Neuron (in vitro differentiated cells): ENCODE data around the gene ITLN1.
"Not testable (repeated sequence)": the region's sequence is repeated elsewhere in the genome, so short reads cannot be mapped to it uniquely, and the experiment has no call there.

Experiments used
- H2AFZ ChIP-seq: one replicate; pipeline ENCODE4 v1.6.1; 2013; ENCODE audit warnings: low read depth, mild to moderate bottlenecking, inconsistent platforms, low read length, moderate library complexity
- H3K27me3 ChIP-seq: one replicate; pipeline ENCODE4 v1.6.1; 2013; ENCODE audit warnings: low read length; ENCODE audit not compliant: insufficient read depth
- H3K36me3 ChIP-seq: one replicate; pipeline ENCODE4 v1.6.1; 2013; ENCODE audit warnings: low read length; ENCODE audit not compliant: insufficient read depth
- H3K4me1 ChIP-seq: one replicate; pipeline ENCODE4 v1.6.1; 2013; ENCODE audit warnings: low read length; ENCODE audit not compliant: insufficient read depth
- H3K4me3 ChIP-seq: 2 replicates; pipeline ENCODE4 v1.5.1; 2013; ENCODE audit warnings: mild to moderate bottlenecking, low read length, moderate library complexity
- H3K9me3 ChIP-seq: one replicate; pipeline ENCODE4 v1.6.1; 2013; ENCODE audit warnings: low read length

Gene ITLN1

DNA sequence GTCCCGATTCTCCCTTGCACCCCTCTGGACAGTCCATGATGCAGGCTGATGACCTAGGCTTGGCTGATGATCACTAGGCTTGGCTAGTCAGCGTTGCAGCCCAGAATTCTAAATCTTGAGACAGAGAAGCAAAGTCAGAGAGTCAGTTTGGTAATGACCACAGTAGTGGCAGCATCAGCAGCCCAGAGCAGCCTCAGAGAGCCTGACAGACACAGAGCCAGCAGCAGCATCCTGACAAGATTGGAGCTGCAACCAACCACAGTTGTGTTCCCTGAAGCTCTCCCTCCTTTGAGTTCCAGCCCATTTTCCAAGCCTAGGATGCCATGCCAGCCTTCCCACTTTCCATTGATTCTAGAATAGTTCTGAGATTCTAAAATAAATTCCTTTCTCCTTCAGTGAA is 16.8 kb upstream of the ITLN1 start:
- Histone ChIP-seq H3K27me3 (no peaks in the 10 kb centered on the region), H2AFZ (no peak overlapping the region), H3K4me3 (no peak overlapping the region), H3K36me3 (no peaks in the 10 kb centered on the region), H3K4me1 (no peaks in the 10 kb centered on the region), H3K9me3 (no peaks in the 10 kb centered on the region)

DNA sequence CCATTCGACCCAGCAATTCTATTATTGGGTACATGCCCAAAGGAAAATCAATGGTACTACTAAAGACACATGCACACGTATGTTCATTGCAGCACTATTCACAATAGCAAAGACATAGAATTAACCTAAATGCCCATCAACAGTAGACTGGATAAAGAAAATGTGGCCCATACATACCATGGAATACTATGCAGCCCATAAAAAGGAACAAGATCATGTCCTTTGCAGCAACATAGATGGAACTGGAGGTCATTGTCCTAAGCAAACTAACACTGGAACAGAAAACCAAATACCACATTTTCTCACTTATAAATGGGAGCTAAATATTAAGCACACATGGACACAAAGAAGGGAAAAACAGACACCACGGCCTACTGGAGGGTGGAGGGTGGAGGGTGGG is 15.7 kb upstream of the ITLN1 start:
- not testable (repeated sequence) for H3K4me3 ChIP-seq, H2AFZ ChIP-seq, H3K36me3 ChIP-seq, H3K9me3 ChIP-seq, H3K4me1 ChIP-seq, H3K27me3 ChIP-seq

DNA sequence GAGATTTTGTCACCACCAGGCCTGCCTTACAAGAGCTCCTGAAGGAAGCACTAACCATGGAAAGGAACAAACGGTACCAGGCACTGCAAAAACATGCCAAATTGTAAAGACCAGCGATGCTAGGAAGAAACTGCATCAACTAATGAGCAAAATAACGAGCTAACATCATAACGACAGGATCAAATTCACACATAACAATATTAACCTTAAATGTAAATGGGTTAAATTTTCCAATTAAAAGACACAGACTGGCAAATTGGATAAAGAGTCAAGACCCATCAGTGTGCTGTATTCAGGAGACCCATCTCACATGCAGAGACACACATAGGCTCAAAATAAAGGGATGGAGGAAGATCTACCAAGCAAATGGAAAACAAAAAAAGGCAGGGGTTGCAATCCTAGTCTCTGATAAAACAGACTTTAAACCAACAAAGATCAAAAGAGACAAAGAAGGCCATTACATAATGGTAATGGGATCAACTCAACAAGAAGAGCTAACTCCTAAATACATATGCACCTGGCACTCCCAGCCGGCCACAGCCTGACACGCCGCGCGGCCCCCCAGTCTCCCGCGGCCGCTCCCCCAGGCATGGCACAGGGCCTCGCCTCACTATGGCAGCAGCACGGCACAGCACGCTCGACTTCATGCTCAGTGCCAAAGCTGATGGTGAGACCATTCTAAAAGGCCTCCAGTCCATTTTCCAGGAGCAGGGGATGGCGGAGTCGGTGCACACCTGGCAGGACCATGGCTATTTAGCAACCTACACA is 9.6 kb upstream of the ITLN1 start:
- H3K27me3 ChIP-seq, H3K36me3 ChIP-seq, H3K9me3 ChIP-seq, H3K4me1 ChIP-seq, H2AFZ ChIP-seq, H3K4me3 ChIP-seq: not testable (repeated sequence)

DNA sequence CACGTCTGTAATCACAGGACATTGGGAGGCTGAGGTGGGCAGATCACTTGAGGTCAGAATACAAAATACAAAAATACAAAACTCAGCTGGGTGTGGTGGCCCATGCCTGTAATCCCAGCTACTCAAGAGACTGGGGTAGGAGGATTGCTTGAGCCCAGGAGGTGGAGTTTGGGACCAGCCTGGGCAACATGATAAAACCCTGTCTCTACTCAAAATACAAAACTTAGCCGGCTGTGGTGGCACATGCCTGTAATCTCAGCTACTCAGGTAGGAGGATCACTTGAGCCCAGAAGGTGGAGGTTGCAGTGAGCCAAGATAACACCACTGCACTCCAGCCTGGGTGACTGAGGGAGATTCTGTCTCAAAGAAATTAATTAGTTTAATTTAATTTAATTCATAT is 6.5 kb upstream of the ITLN1 start:
- Histone ChIP-seq H3K9me3 (no peaks in the 10 kb centered on the region), H3K36me3 (no peaks in the 10 kb centered on the region), H2AFZ (no peak overlapping the region), H3K4me1 (no peaks in the 10 kb centered on the region), H3K4me3 (no peak overlapping the region), H3K27me3 (no peaks in the 10 kb centered on the region)

DNA sequence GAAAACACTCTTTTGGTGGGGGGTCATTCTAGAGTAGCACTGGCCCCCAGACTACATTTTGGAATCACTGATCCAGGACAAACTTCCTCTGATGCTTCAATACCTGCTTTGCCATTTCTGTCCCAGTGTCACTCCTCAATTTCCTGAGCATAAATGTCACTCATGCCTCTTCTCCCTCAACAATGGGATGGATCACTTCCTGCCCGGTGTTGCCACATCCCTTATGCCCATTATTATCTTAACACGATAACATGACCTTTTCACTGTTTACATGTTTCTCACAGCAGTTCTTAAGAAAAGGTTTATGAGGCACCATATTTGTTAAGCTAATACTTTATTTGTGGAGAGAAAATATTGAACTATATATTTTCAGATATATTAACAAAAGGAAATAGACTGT is 3.9 kb upstream of the ITLN1 start:
- Histone ChIP-seq H3K4me3 (no peak overlapping the region), H3K9me3 (no peaks in the 10 kb centered on the region)

DNA sequence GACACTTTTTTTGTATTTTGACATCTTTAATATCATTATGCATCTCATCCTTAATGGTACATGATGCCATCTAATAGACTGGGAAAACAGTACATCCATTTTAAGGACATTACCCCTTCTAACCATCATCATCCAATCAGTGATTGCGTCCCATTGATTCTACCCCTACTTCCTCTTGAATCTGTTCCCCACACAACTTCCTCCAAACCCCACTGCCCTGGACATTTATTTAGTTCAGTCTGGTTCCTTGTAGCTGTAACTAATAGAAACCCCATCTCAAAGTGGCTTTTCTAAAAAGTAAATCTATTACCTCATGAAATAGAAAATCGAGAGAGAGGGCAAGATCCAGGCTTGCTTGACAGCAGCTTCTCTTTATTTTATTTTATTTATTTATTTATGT is 2.1 kb upstream of the ITLN1 start:
- Histone ChIP-seq H3K36me3 (no peaks in the 10 kb centered on the region), H3K9me3 (no peaks in the 10 kb centered on the region), H3K27me3 (no peaks in the 10 kb centered on the region), H2AFZ (no peak overlapping the region), H3K4me3 (no peak overlapping the region), H3K4me1 (no peaks in the 10 kb centered on the region)

More for the DNA sequence above, 3.9 kb upstream of the ITLN1 start:
- Histone ChIP-seq H3K36me3 (no peaks in the 10 kb centered on the region), H3K27me3 (no peaks in the 10 kb centered on the region), H2AFZ (no peak overlapping the region), H3K4me1 (no peaks in the 10 kb centered on the region)

DNA sequence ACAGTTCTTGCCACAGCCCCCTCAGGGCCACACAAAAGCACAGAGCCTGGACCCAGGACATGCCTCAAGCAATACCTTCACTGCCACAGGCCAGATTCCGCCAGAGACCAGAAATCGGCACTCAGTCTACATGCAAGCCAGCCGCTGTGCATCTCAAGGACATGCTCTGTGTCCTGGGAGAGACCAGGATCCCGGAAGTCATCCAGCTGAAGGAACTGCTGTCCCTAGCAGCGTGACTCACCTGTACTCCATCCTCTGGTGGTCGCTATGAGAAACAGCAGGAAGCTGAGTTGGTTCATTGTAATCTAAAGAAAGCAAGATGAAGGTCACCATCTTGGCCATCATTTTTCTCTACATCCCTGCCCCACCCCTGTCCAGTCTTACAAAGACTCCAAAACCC is 401 bp downstream of the ITLN1 start:
- Histone ChIP-seq H3K36me3 (no peaks in the 10 kb centered on the region), H3K27me3 (no peaks in the 10 kb centered on the region), H3K4me1 (no peaks in the 10 kb centered on the region), H3K4me3 (no peak overlapping the region), H3K9me3 (no peaks in the 10 kb centered on the region), H2AFZ (no peak overlapping the region)

DNA sequence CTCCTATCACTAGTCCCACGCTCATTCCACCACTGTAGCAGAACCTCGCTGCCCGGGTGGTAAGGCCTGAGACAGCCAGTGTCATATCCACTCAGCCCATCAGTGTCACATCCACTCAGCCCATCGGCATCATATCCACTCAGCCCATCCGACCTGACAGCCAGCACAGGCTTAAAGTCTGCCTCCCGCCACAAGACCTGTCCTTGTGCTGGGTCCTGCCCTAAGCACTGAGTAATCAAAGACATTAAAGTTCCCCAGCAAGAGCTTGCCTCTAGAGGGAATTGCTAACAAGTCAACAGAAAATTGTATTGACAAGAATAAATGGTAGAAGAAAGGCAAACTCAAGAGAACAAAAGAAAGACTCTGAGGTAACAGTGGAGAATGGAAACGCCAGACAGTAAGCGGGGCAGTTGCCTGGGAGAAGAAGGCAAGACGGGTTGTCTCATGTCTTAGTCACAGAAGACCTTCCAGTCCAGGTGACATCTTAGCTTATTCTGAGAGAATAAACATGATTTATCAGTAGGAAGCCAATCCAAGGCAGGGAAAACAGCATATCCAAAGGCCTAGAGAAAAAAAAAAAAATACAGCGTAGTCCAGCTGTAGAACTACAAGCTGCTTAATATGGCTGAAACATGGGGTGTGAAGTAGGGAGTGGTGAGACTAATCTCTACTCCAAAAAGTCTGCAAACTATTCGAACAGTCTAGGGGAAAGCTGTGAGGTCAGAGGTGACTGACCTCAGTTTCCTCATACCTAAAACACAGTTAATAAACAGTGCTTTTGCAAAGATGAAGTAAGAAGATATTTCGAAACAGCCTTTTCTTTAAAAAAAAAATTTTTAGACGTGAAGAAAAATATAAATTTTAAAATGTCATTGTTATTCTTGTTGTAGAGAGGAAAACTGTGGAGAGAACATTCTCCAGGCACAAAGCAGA is 1.1 kb downstream of the ITLN1 start:
- H3K27me3 ChIP-seq, result no peaks in the 10 kb centered on the region
- H3K36me3 ChIP-seq, result no peaks in the 10 kb centered on the region
- no peaks in the 10 kb centered on the region for H3K9me3 ChIP-seq
- no peaks in the 10 kb centered on the region for H3K4me1 ChIP-seq
- no peak overlapping the region for H2AFZ ChIP-seq
- no peak overlapping the region for H3K4me3 ChIP-seq

DNA sequence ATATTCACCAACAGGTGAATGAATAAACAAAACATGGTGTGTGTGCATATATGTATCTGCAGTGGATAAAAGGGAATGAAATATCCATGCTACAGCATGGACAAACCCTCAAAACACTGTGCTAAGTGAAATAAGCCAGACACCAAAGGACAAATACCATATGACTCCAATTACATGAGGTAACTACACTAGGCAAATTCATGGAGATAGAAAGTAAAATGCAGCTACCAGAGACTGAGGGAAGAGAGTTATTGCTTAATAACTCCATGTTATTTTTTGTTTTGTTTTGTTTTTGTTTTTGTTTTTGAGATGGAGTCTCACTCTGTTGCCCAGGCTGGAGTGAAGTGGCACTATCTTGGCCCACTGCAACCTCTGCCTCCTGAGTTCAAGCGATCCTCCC is 2.4 kb downstream of the ITLN1 start:
- Histone ChIP-seq H3K27me3 (no peaks in the 10 kb centered on the region), H3K4me1 (no peaks in the 10 kb centered on the region), H2AFZ (no peak overlapping the region), H3K9me3 (no peaks in the 10 kb centered on the region), H3K36me3 (no peaks in the 10 kb centered on the region), H3K4me3 (no peak overlapping the region)

DNA sequence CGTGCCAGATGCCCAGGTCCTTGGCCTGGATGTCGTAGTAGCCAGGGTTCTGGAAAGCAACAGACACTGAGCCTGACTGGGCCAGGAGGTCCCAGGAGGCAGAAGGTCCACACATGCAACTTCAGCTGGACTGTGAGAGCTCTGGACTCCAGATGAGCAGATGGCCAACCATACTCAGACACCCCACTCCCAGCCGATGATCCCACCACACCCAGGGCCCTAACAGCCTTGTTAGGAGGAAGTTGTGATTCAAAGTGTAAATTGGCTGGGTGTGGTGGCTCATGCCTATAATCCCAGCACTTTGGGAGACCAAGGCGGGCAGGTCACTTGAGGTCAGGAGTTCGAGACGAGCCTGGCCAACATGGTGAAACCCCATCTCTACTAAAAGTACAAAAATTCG is 3.7 kb downstream of the ITLN1 start:
- not testable (repeated sequence) for H3K9me3 ChIP-seq, H3K4me1 ChIP-seq, H3K4me3 ChIP-seq, H3K36me3 ChIP-seq, H3K27me3 ChIP-seq, H2AFZ ChIP-seq

DNA sequence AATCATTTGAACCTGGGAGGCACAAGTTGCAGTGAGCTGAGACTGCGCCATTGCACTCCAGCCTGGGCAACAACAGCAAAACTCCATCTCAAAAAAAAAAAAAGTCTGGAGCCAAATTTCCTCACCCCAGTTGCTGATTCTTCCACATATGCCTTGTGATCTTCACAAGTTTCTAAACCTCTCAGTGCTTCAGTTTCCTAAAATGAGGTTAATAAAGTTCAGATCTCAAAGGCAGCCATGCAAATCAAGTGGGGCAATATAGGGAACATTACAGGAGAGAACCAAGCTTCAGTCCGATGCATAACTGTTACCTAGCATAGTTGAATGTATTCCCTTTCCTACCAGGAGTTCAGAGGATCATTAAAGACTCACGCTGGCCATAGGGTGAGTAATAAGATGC is 4.8 kb downstream of the ITLN1 start:
- no peak overlapping the region for H3K4me3 ChIP-seq
- H3K4me1 ChIP-seq, result no peaks in the 10 kb centered on the region
- H3K36me3 ChIP-seq, result no peaks in the 10 kb centered on the region
- H2AFZ ChIP-seq, result no peak overlapping the region
- no peaks in the 10 kb centered on the region for H3K27me3 ChIP-seq
- no peaks in the 10 kb centered on the region for H3K9me3 ChIP-seq

DNA sequence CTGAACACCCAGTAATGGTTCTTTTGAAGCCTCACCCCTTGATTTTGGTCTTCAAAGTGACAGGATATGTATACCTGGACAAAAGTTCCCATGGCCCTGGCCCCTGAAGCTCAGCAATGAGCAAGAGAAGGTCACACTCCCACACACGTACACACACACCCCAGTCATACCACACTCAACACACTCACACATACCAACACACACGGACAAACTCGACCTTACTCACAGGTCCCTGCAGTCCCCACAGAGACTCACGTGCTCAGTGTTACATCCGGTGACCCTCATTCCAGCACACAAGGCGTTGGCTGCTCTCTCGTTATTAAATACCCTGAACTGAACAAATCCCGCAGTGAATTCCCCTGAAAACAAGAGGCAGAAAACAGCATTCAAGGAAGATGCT is 5.9 kb downstream of the ITLN1 start:
- Histone ChIP-seq H2AFZ (no peak overlapping the region), H3K36me3 (no peaks in the 10 kb centered on the region), H3K4me1 (no peaks in the 10 kb centered on the region), H3K9me3 (no peaks in the 10 kb centered on the region), H3K27me3 (no peaks in the 10 kb centered on the region), H3K4me3 (no peak overlapping the region)

DNA sequence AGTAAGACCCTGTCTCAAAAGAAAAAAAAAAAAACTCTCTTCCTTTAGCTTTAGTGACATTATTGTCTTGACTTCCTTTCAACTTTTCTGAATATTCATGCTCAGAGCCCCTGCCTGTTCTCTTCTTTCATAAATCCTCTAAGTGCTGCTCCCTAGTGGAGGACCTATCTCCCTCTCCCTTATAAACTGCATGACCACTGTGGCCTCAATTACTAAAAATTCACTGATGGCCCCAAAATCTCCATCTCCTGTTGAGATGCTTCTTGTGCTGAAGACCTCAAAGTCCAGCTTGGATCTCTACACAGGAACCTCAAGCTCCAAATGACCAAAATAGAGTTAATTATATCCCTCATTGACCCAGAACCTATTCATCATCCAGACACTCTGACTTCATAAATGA is 7.8 kb downstream of the ITLN1 start:
- H3K27me3 ChIP-seq, result no peaks in the 10 kb centered on the region

More for the DNA sequence above, 7.8 kb downstream of the ITLN1 start:
- H3K4me1 ChIP-seq, result no peaks in the 10 kb centered on the region
- no peak overlapping the region for H2AFZ ChIP-seq
- H3K36me3 ChIP-seq, result no peaks in the 10 kb centered on the region
- H3K9me3 ChIP-seq, result no peaks in the 10 kb centered on the region
- H3K4me3 ChIP-seq, result no peak overlapping the region
